Measurements from ENCODE around the gene TFAP2C. TPM values are rescaled to one million over a fixed set of nuclear protein-coding genes. Genes with fewer than 3 reads are reported as not detected.
A peak's percentile ranks its signal among the peaks of the same experiment; 100 is the strongest.

Gene TFAP2C
- total RNA-seq, 4 donors from 2014 or later = 0.82 to 9.0 (median 2.3) TPM

GRCh38 chr20:56634307-56634706, 5.2 kb downstream of the TFAP2C start:
- no peak for TF ChIP-seq EP300 (IDR thresholded peaks at IDR 0.05; ENCODE audit: low read depth)
- no peak for TF ChIP-seq POLR2AphosphoS5 (IDR thresholded peaks at IDR 0.05)
- no peak for TF ChIP-seq CTCF (IDR thresholded peaks at IDR 0.05)
- TF ChIP-seq POLR2A (IDR thresholded peaks at IDR 0.05) = no peak
- peaks cover 64% of the 10 kb centered on the region for H3K27me3 ChIP-seq
- H3K4me1 ChIP-seq = peaks cover 3 to 17% (median 11%) of the 10 kb centered on the region in 4 donors
- peak overlapping the region in 1 of 4 donors; percentile 13 for H3K27ac ChIP-seq
- no peaks in the 10 kb centered on the region for H3K36me3 ChIP-seq
- no peaks in the 10 kb centered on the region for H3K9me3 ChIP-seq
- intact Hi-C loops (cut with DNase I; ENCODE audit: low total_unique reads) = loop anchor here (10.0 kb wide), 1 partner anchor 210 kb away; no protein-coding TSS in a partner anchor
- in situ Hi-C loops (cut with MboI; ENCODE audit: low pct_ligation_motif_present in 1 of 4, low pct_unique_long_range_greater_than_20kb in 1 of 4, low sequenced_read_pairs in 3 of 4) = no loop called here
- H3K4me3 ChIP-seq = no peak overlapping the region
- no peak for DNase-seq
- 81 to 86% methylated on average over 2 of the region's 2 CpGs for WGBS, 2 donors (ENCODE audit: low coverage in 1 of 2)

DNA sequence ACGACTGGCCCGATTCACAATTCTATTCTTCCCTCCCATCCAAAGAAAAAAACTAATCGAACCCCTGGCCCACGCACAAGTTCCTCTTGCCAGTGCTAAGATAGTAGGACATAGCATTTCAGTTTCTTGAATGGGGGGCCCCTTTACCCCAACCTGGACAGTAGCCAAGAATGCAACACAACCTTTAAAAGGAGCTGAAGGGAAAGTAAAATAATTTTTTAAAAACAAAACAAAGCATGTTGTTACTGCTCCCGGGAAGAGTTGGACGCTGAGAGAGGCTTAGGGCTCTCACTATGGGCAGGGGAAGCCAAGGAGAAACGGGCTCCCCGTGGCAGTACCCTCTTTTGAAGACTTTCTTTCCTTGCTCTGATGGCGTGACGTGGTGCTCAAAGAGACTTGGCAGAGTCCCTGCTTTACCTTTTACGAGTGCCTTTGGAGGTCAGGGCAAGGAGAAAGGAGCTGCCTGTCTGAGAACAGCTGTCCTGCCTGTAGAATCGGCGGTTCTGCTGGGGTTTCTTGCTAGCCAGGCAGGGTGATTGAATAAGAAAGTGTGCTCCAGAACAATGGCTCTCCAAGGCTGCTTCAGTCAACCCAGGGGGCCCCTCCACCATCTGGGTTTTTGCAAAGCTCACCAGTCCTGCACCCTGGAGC, 5.8 kb downstream of the TFAP2C start:
- no peak for TF ChIP-seq EP300 (IDR thresholded peaks at IDR 0.05; ENCODE audit: low read depth)
- TF ChIP-seq POLR2A (IDR thresholded peaks at IDR 0.05) = no peak
- TF ChIP-seq POLR2AphosphoS5 (IDR thresholded peaks at IDR 0.05) = no peak
- no peak for TF ChIP-seq CTCF (IDR thresholded peaks at IDR 0.05)
- Histone ChIP-seq H3K4me3 (no peak overlapping the region), H3K9me3 (no peaks in the 10 kb centered on the region), H3K27me3 (peaks cover 58% of the 10 kb centered on the region), H3K36me3 (no peaks in the 10 kb centered on the region), H3K4me1 (peaks cover 0 to 11% (median 6%) of the 10 kb centered on the region in 4 donors), H3K27ac (peak overlapping the region in 1 of 4 donors; percentile 13)
- DNase-seq = no peak
- intact Hi-C loops (cut with DNase I; ENCODE audit: low total_unique reads) = loop anchor here (10.0 kb wide), 1 partner anchor 210 kb away; no protein-coding TSS in a partner anchor
- in situ Hi-C loops (cut with MboI; ENCODE audit: low pct_ligation_motif_present in 1 of 4, low pct_unique_long_range_greater_than_20kb in 1 of 4, low sequenced_read_pairs in 3 of 4) = no loop called here
- WGBS, 2 donors (ENCODE audit: low coverage in 1 of 2) = 57 to 60% methylated on average over 6 to 13 of the region's 13 CpGs

DNA sequence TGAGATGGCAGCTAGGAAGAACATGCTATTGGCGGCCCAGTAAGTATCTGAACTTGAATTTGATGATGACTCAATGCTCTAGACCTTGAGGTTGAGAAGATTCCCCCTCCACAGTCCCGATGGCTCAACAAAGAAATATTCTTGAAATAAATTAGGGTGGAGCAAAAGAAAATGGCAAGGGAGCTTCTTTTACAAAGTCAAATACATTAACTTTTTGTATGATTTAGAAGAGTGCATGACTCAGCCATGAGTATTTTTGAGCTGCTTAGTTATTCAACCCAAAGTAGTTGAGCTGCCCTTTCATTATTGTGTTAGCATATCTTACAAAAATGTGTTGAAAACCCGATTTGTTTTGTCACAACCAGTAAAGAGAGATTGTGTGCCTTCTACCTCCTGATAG, 7.6 kb downstream of the TFAP2C start:
- in situ Hi-C loops (cut with MboI; ENCODE audit: low pct_ligation_motif_present in 1 of 4, low pct_unique_long_range_greater_than_20kb in 1 of 4, low sequenced_read_pairs in 3 of 4) (no loop called here), intact Hi-C loops (cut with DNase I; ENCODE audit: low total_unique reads) (loop anchor here (10.0 kb wide), 1 partner anchor 208 kb away; no protein-coding TSS in a partner anchor)
- WGBS, 2 donors (ENCODE audit: low coverage in 1 of 2) = 62 to 77% methylated on average over 3 of the region's 3 CpGs
- Histone ChIP-seq H3K27ac (no peak overlapping the region), H3K27me3 (peaks cover 40% of the 10 kb centered on the region), H3K4me1 (no peaks in the 10 kb centered on the region), H3K9me3 (no peaks in the 10 kb centered on the region), H3K36me3 (no peaks in the 10 kb centered on the region), H3K4me3 (no peak overlapping the region)
- no peak for TF ChIP-seq EP300 (IDR thresholded peaks at IDR 0.05; ENCODE audit: low read depth)
- TF ChIP-seq POLR2AphosphoS5 (IDR thresholded peaks at IDR 0.05) = no peak
- no peak for TF ChIP-seq CTCF (IDR thresholded peaks at IDR 0.05)
- no peak for TF ChIP-seq POLR2A (IDR thresholded peaks at IDR 0.05)
- DNase-seq = no peak

- no peak overlapping the region for H3K4me3 ChIP-seq
- H3K27me3 ChIP-seq = peaks cover 32% of the 10 kb centered on the region
- no peaks in the 10 kb centered on the region for H3K36me3 ChIP-seq
- WGBS, 2 donors (ENCODE audit: low coverage in 1 of 2) = 80% methylated on average over 10 of the region's 10 CpGs; no CpG with 5 or more reads in 1 of the 2 donors
- intact Hi-C loops (cut with DNase I; ENCODE audit: low total_unique reads) (loop anchor here (10.0 kb wide), 1 partner anchor 207 kb away; no protein-coding TSS in a partner anchor), in situ Hi-C loops (cut with MboI; ENCODE audit: low pct_ligation_motif_present in 1 of 4, low pct_unique_long_range_greater_than_20kb in 1 of 4, low sequenced_read_pairs in 3 of 4) (no loop called here)
- H3K9me3 ChIP-seq = no peaks in the 10 kb centered on the region
- no peak for DNase-seq
- no peak overlapping the region for H3K27ac ChIP-seq
- TF ChIP-seq CTCF (IDR thresholded peaks at IDR 0.05) (no peak), POLR2A (IDR thresholded peaks at IDR 0.05) (no peak), POLR2AphosphoS5 (IDR thresholded peaks at IDR 0.05) (no peak), EP300 (IDR thresholded peaks at IDR 0.05; ENCODE audit: low read depth) (no peak)
- no peaks in the 10 kb centered on the region for H3K4me1 ChIP-seq
Measured at GRCh38 chr20:56637576-56637975, 8.5 kb downstream of the TFAP2C start.

All from transverse colon (tissue), 4 donors.